Panc1 (cell line): ENCODE measurements around the gene GRIP2. TPM values are rescaled to one million over a fixed set of nuclear protein-coding genes. Genes with fewer than 3 reads are reported as not detected.

Experiments
- ATAC-seq: fragments of 200-7000 bp; cut with Tn5 transposase; 2 replicates; pipeline ENCODE4 v1.9.1; 2020; ENCODE audit warnings: mild to moderate bottlenecking, moderate library complexity
- BruUV-seq: library from RNA; stranded (reverse); fragments of 400-500 nt; replicated peaks from 2 replicates; lab custom pipeline; 2021; lab: Mats Ljungman, UMichigan
- CTCF ChIA-PET: fragments of 300-600 bp; sonication (Branson Sonifier 250); formaldehyde crosslinking; loops from one replicate; lab custom pipeline; 2022; ENCODE audit warnings: antibody characterized with exemption; lab: Charles Lee
- POLR2A ChIA-PET: fragments of 300-600 bp; sonication (Branson Sonifier 250); formaldehyde crosslinking; loops from one replicate; lab custom pipeline; 2022; ENCODE audit warnings: antibody characterized with exemption; lab: Charles Lee
- DNase-seq: peaks from one replicate; pipeline ENCODE4 v3.0.0-alpha.2; 2010; ENCODE audit warnings: low read depth, low spot score
- H3K27ac ChIP-seq: 2 replicates; pipeline ENCODE4 v1.5.1; 2011; ENCODE audit warnings: mild to moderate bottlenecking, low read length, inconsistent platforms
- H3K27me3 ChIP-seq: fragments of 200-500 bp; sonication (Bioruptor generic); 2 replicates; pipeline ENCODE4 v1.6.0; 2014; ENCODE audit warnings: low read length, inconsistent platforms; ENCODE audit not compliant: control insufficient read depth, insufficient read depth
- H3K36me3 ChIP-seq: fragments of 200-500 bp; sonication (Bioruptor generic); 2 replicates; pipeline ENCODE4 v1.5.1; 2014; ENCODE audit warnings: inconsistent platforms, mild to moderate bottlenecking, low read length, moderate library complexity; ENCODE audit not compliant: control insufficient read depth, insufficient read depth
- H3K4me1 ChIP-seq: 2 replicates; pipeline ENCODE4 v1.5.1; 2011; ENCODE audit warnings: inconsistent platforms, mild to moderate bottlenecking, low read length, moderate library complexity; ENCODE audit not compliant: control insufficient read depth, insufficient read depth
- H3K4me3 ChIP-seq, 2 experiments: 2 replicates each; pipeline ENCODE4 v1.5.1; 2011 to 2012; ENCODE audit warnings: low read depth in 2 of 2, low read length in 2 of 2, mild to moderate bottlenecking in 2 of 2, inconsistent platforms in 1 of 2, moderate library complexity in 1 of 2
- H3K9me3 ChIP-seq: fragments of 200-500 bp; sonication (Bioruptor generic); 2 replicates; pipeline ENCODE4 v1.5.1; 2014; ENCODE audit warnings: low read depth, mild to moderate bottlenecking, inconsistent platforms, low read length, moderate library complexity; ENCODE audit not compliant: control insufficient read depth, insufficient read depth
- CTCF ChIP-seq: fragments of 450-650 bp; IDR thresholded peaks from 2 replicates; pipeline ENCODE4 v1.5.1; 2017; ENCODE audit warnings: mild to moderate bottlenecking
- POLR2AphosphoS5 ChIP-seq: IDR thresholded peaks from 2 replicates; pipeline ENCODE4 v1.6.1; 2012; ENCODE audit warnings: mild to moderate bottlenecking, low read depth, low read length, moderate library complexity
- REST ChIP-seq, 2 experiments: IDR thresholded peaks; 2 replicates each; pipeline ENCODE4 v1.6.1; 2011 to 2012; ENCODE audit warnings: low read depth in 2 of 2, control low read depth in 1 of 2, low read length in 1 of 2, mild to moderate bottlenecking in 1 of 2, moderate library complexity in 1 of 2; ENCODE audit not compliant: insufficient read depth in 1 of 2
- SIN3A ChIP-seq: IDR thresholded peaks from 2 replicates; pipeline ENCODE4 v1.6.1; 2012; ENCODE audit warnings: low read depth, mild to moderate bottlenecking, low read length, moderate library complexity, borderline replicate concordance; ENCODE audit not compliant: insufficient read depth
- TCF7L2 ChIP-seq: IDR thresholded peaks from 2 replicates; pipeline ENCODE4 v1.6.1; 2011; ENCODE audit warnings: mild to moderate bottlenecking, low read depth, low read length, inconsistent platforms
- in situ Hi-C: cut with HindIII; loops from 2 replicates; pipeline ENCODE4 v1.10.0; 2016; ENCODE audit warnings: low sequenced_read_pairs, low pct_unique_long_range_greater_than_20kb
- intact Hi-C: fragments of 100-400 bp; cut with micrococcal nuclease; formaldehyde crosslinking; loops from one replicate; pipeline ENCODE4 v1.10.0; 2022; ENCODE audit not compliant: unreplicated experiment
- total RNA-seq: library from RNA; stranded (reverse); gene quantifications from one replicate; pipeline ENCODE4 v1.2.1, GENCODE V29; 2021; ENCODE audit not compliant: unreplicated experiment

Gene GRIP2
- total RNA-seq, 1 experiment from 2014 or later = 6.5 TPM

GRCh38 chr3:14471690-14472089 lies 68.5 kb downstream of the GRIP2 start:
- no TSS peak for BruUV-seq
- intact Hi-C loops (no loop called here), in situ Hi-C loops (no loop called here)
- H3K9me3 ChIP-seq = no peaks in the 10 kb centered on the region
- ATAC-seq (no peak), DNase-seq (no peak)
- no peak overlapping the region for H3K27ac ChIP-seq
- H3K4me1 ChIP-seq = peaks cover 11% of the 10 kb centered on the region
- H3K4me3 ChIP-seq = no peak overlapping the region
- H3K36me3 ChIP-seq = no peaks in the 10 kb centered on the region
- H3K27me3 ChIP-seq = no peaks in the 10 kb centered on the region
- POLR2A ChIA-PET = no interaction called here
- TF ChIP-seq CTCF (no peak), REST (IDR thresholded peaks at IDR 0.05; ENCODE audit: insufficient read depth in 1 of 2, low read depth in 2 of 2, low read length in 1 of 2) (no peak), SIN3A (no peak)
- CTCF ChIA-PET = no interaction called here

GRCh38 chr3:14471016-14471415 lies 69.1 kb downstream of the GRIP2 start:
- no peaks in the 10 kb centered on the region for H3K36me3 ChIP-seq
- ChIA-PET POLR2A (no interaction called here), CTCF (no interaction called here)
- no peaks in the 10 kb centered on the region for H3K9me3 ChIP-seq
- no peak for ATAC-seq
- in situ Hi-C loops = no loop called here
- H3K27ac ChIP-seq = no peak overlapping the region
- TF ChIP-seq CTCF (no peak), TCF7L2 (no peak), SIN3A (no peak), REST (IDR thresholded peaks at IDR 0.05; ENCODE audit: insufficient read depth in 1 of 2, low read depth in 2 of 2, low read length in 1 of 2) (no peak), POLR2AphosphoS5 (no peak)
- peaks cover 11% of the 10 kb centered on the region for H3K4me1 ChIP-seq
- BruUV-seq = TSS peak; percentile 25
- no peaks in the 10 kb centered on the region for H3K27me3 ChIP-seq
- no peak overlapping the region for H3K4me3 ChIP-seq
- no peak for DNase-seq
- intact Hi-C loops = no loop called here
